ENCODE data around the gene MMP24.

Gene MMP24

GRCh38 chr20:35281506-35282101 lies 55.1 kb downstream of the MMP24 start:
- TF ChIP-seq, protein P1, sequence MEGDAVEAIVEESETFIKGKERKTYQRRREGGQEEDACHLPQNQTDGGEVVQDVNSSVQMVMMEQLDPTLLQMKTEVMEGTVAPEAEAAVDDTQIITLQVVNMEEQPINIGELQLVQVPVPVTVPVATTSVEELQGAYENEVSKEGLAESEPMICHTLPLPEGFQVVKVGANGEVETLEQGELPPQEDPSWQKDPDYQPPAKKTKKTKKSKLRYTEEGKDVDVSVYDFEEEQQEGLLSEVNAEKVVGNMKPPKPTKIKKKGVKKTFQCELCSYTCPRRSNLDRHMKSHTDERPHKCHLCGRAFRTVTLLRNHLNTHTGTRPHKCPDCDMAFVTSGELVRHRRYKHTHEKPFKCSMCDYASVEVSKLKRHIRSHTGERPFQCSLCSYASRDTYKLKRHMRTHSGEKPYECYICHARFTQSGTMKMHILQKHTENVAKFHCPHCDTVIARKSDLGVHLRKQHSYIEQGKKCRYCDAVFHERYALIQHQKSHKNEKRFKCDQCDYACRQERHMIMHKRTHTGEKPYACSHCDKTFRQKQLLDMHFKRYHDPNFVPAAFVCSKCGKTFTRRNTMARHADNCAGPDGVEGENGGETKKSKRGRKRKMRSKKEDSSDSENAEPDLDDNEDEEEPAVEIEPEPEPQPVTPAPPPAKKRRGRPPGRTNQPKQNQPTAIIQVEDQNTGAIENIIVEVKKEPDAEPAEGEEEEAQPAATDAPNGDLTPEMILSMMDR (IDR thresholded peaks at IDR 0.05; ENCODE audit: low read length, missing control alignments), result no peak
- no peak overlapping the region for H3K4me3 ChIP-seq (replicated peaks; ENCODE audit: low read depth, low read length)
- no peak for DNase-seq (ENCODE audit: low read depth)

GRCh38 chr20:35283441-35284266 lies 57.2 kb downstream of the MMP24 start:
- DNase-seq (ENCODE audit: low read depth), result no peak
- TF ChIP-seq, protein P1 (IDR thresholded peaks at IDR 0.05; ENCODE audit: low read length, missing control alignments), result no peak

GRCh38 chr20:35284267-35284991 lies 57.9 kb downstream of the MMP24 start, which contains the start of gene EIF6:
EIF6 (minus strand) TSS chr20:35284772; CDS start chr20:35284487, 285 bp downstream.
- TF ChIP-seq, protein P1 (IDR thresholded peaks at IDR 0.05; ENCODE audit: low read length, missing control alignments), result no peak
- DNase-seq (ENCODE audit: low read depth), result peak; percentile 90
- peak within 1 kb of the TSS; percentile 86 for H3K4me3 ChIP-seq (replicated peaks; ENCODE audit: low read depth, low read length)

More at GRCh38 chr20:35283441-35284266, 57.2 kb downstream of the MMP24 start:
- peak overlapping the region; percentile 86 for H3K4me3 ChIP-seq (replicated peaks; ENCODE audit: low read depth, low read length)

DNA sequence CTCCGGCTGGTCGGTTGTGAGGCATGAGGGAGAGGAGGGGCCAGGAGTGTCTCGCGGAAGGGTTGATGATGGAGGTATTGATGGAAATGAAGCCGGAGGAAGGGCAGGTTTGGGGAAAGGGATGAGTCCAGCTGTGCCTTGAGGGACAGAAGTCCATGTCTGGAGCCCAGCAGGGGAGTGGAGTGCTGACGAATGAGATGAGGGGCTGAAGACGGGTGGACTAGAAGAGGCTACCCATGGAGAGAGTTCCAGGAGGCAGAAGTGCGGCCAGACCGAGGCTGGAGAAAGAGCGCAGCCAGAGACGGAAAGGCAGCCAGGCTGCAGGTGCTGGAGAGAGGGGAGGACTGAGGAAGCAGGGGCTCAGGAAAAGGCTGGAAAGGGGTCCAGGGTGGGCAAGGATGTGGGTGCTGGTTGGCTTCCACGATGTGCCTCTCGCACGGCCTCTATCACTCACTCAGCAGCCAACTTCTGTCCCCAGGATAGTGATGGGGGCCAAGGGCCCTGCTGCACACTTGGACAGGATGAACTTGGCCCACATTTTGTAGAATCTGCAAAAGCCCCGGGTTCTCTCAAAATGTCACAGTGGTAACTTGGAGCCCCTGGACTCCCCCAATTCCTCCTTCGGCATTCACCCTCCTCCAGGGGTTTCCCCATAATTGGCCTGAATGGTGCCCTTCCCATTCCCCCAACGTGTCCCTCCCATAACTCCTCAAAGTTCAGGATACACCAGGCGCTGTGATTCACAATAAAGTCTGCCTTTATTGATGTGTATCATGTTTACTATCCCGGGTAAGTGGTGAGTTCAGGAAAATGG lies 58.7 kb downstream of the MMP24 start:
- TF ChIP-seq, protein P1 (IDR thresholded peaks at IDR 0.05; ENCODE audit: low read length, missing control alignments), result no peak
- DNase-seq (ENCODE audit: low read depth), result no peak

DNA sequence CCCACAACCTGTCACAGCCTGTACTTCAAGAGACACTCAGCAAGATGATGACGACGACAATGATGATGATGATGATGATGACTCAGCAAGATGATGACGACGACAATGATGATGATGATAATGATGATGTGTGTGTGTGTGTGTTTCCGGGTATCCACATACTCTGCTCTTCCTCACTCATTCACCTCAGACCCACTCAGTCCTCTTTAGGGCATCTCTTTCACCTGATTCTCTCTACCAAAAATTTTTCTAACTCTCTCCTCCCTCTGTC lies 59.3 kb downstream of the MMP24 start:
- DNase-seq (ENCODE audit: low read depth), result no peak
- TF ChIP-seq, protein P1 (IDR thresholded peaks at IDR 0.05; ENCODE audit: low read length, missing control alignments), result no peak
- H3K4me3 ChIP-seq (replicated peaks; ENCODE audit: low read depth, low read length), result no peak overlapping the region

More for the DNA sequence above, 58.7 kb downstream of the MMP24 start:
- H3K4me3 ChIP-seq (replicated peaks; ENCODE audit: low read depth, low read length), result peak overlapping the region; percentile 86

GRCh38 chr20:35286077-35286898 lies 59.8 kb downstream of the MMP24 start:
- no peak for DNase-seq (ENCODE audit: low read depth)
- no peak overlapping the region for H3K4me3 ChIP-seq (replicated peaks; ENCODE audit: low read depth, low read length)
- TF ChIP-seq, protein P1 (IDR thresholded peaks at IDR 0.05; ENCODE audit: low read length, missing control alignments), result no peak
